Measurements from ENCODE around the gene POFUT2.

Gene POFUT2

GRCh38 chr21:45301521-45302081, 13.9 kb upstream of the POFUT2 start:
- peak overlapping the region; percentile 96 for H2BK120ac ChIP-seq (ENCODE audit: insufficient read depth, low read length, poor library complexity)
- H4K91ac ChIP-seq (ENCODE audit: low read depth, low read length), result peak overlapping the region; percentile 94
- H3K4me1 ChIP-seq (ENCODE audit: control insufficient read depth in 1 of 2, insufficient read depth in 2 of 2, low read length in 2 of 2), result peaks cover 28 to 33% of the 10 kb centered on the region in 2 experiments
- H3K4me2 ChIP-seq (ENCODE audit: low read length), result no peak overlapping the region
- peak overlapping the region; percentile 49 for H2BK5ac ChIP-seq (ENCODE audit: low read depth, low read length, poor library complexity)
- peaks cover 6% of the 10 kb centered on the region for H3K79me2 ChIP-seq (ENCODE audit: control insufficient read depth, insufficient read depth, low read length, poor library complexity)
- no peak for DNase-seq
- WGBS (ENCODE audit: extremely low coverage, insufficient coverage, insufficient read length), result no CpG with 5 or more reads among the region's 20 CpGs
- H3K4ac ChIP-seq (ENCODE audit: low read depth, low read length), result peak overlapping the region; percentile 15
- H3K4me3 ChIP-seq (ENCODE audit: low read depth, low read length), result no peak overlapping the region
- H3K18ac ChIP-seq (ENCODE audit: low read length), result peak overlapping the region; percentile 67
- H4K8ac ChIP-seq (ENCODE audit: low read depth, low read length), result peak overlapping the region; percentile 70
- peaks cover 33% of the 10 kb centered on the region for H3K79me1 ChIP-seq (ENCODE audit: low read length)
- no peak overlapping the region for H3K23ac ChIP-seq (ENCODE audit: low read length)
- H3K36me3 ChIP-seq (ENCODE audit: control insufficient read depth in 1 of 2, insufficient read depth in 2 of 2, low read length in 2 of 2), result peaks cover 0 to 2% of the 10 kb centered on the region in 2 experiments
- peak overlapping the region; percentile 89 for H2AK5ac ChIP-seq (ENCODE audit: low read length)
- peak overlapping the region; percentile 66 for H2BK12ac ChIP-seq (ENCODE audit: low read length)
- H3K27ac ChIP-seq (ENCODE audit: low read depth, low read length), result no peak overlapping the region
- peak overlapping the region; percentile 55 for H3K14ac ChIP-seq (ENCODE audit: low read length)
- H2AFZ ChIP-seq (ENCODE audit: insufficient read depth, low read length, poor library complexity), result peak overlapping the region; percentile 35
- no peak overlapping the region for H3K9ac ChIP-seq (ENCODE audit: low read length)
- H3K9me3 ChIP-seq (ENCODE audit: insufficient read depth, low read depth, low read length), result no peaks in the 10 kb centered on the region
- no peak overlapping the region for H4K12ac ChIP-seq (ENCODE audit: low read depth, low read length)
- no peaks in the 10 kb centered on the region for H3K27me3 ChIP-seq (ENCODE audit: insufficient read depth, low read length)

DNA sequence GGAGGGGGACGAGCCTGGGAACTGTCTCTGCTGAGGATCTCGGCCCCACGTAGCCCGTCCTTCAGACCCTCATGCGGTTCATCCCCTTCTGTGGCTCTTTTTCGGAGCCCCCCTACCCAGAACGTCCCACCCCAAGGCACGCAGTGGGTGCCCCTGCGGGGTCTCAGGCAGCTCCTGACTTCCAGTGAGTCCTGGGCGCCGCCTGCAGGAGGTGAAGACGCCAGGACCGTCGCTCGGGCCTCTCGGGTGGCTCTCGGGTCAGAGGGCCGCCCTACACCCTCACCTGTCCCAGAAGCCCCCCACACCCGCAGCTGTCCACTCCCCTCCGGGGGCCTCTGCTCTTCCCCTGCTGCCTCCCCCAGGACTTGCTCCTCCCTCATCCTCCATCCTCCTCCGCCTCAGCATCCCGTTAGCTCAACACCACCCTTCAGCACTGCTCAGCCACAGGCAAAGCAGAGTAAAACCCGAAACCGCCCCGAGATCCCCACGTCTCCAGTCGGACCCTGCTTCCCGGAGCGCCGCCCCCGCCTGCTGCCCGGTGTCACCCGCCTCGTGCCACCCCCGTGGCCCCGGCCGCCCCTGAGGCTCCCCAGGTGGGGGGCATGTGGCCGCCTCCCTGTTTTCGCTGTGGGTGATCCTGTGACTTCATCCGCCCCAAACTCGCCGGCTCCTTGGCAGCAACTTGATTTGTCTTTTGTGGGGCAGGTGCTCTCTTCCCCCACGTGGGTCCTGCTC, 13.3 kb upstream of the POFUT2 start:
- no CpG with 5 or more reads among the region's 43 CpGs for WGBS (ENCODE audit: extremely low coverage, insufficient coverage, insufficient read length)

DNA sequence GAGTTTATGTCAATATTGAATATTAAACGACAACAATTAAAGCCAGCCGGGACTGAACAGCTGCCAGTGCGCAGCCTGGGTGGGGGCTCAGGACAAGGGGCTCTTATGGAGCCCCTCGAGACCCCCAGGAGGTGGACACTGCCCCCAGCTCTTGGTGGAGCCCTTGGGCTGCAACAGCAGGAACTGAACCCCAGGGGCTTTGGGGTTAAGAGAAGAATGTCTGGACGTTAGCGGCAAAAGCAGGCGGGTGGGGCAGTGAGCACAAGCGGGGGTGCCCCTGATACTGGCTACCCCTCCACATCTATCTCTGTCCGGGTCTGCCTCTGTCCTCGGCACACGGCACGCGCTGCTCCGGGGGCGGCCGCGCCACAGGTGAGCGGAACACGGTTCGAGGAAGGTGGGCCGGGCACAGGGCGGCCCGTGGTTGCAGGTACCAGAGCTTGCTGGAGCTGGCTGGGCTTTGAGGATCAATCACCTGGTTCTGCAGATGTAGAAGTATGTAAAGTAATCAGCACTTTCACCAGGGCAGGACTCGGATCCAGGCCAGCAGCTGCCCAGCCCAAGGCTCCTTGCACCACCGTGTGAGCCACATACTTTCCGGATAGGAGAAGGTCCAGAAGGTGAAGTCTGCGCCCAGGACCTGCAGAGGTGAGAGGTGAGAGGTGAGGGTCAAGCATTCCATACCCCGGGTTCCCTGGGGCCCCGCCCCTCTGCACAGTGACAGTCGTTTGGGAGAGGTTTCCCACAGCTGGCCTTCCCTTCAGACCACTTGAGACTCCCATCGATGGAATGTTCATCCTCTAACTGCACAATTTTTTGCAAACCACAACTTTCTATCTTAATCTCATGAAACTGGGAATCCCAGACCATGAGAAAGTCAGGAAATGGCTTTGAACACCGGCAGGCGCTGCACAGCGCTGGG, 12.4 kb upstream of the POFUT2 start:
- H3K14ac ChIP-seq (ENCODE audit: low read length), result peak overlapping the region; percentile 95
- H2BK5ac ChIP-seq (ENCODE audit: low read depth, low read length, poor library complexity), result peak overlapping the region; percentile 80
- no peaks in the 10 kb centered on the region for H3K27me3 ChIP-seq (ENCODE audit: insufficient read depth, low read length)
- peak overlapping the region; percentile 70 for H4K8ac ChIP-seq (ENCODE audit: low read depth, low read length)
- H2AK5ac ChIP-seq (ENCODE audit: low read length), result peak overlapping the region; percentile 98
- peaks cover 39% of the 10 kb centered on the region for H3K79me1 ChIP-seq (ENCODE audit: low read length)
- H2AFZ ChIP-seq (ENCODE audit: insufficient read depth, low read length, poor library complexity), result no peak overlapping the region
- peak overlapping the region; percentile 78 for H4K12ac ChIP-seq (ENCODE audit: low read depth, low read length)
- no peak overlapping the region for H3K4me3 ChIP-seq (ENCODE audit: low read depth, low read length)
- DNase-seq, result no peak
- H3K23ac ChIP-seq (ENCODE audit: low read length), result no peak overlapping the region
- WGBS (ENCODE audit: extremely low coverage, insufficient coverage, insufficient read length), result no CpG with 5 or more reads among the region's 34 CpGs
- H3K4me1 ChIP-seq (ENCODE audit: control insufficient read depth in 1 of 2, insufficient read depth in 2 of 2, low read length in 2 of 2), result peaks cover 33 to 39% of the 10 kb centered on the region in 2 experiments
- H3K4ac ChIP-seq (ENCODE audit: low read depth, low read length), result peak overlapping the region; percentile 90
- peak overlapping the region; percentile 83 for H2BK120ac ChIP-seq (ENCODE audit: insufficient read depth, low read length, poor library complexity)
- peaks cover 0 to 2% of the 10 kb centered on the region in 2 experiments for H3K36me3 ChIP-seq (ENCODE audit: control insufficient read depth in 1 of 2, insufficient read depth in 2 of 2, low read length in 2 of 2)
- H3K27ac ChIP-seq (ENCODE audit: low read depth, low read length), result peak overlapping the region; percentile 82
- H3K79me2 ChIP-seq (ENCODE audit: control insufficient read depth, insufficient read depth, low read length, poor library complexity), result peaks cover 6% of the 10 kb centered on the region
- no peak overlapping the region for H3K9ac ChIP-seq (ENCODE audit: low read length)
- no peak overlapping the region for H3K4me2 ChIP-seq (ENCODE audit: low read length)
- H2BK12ac ChIP-seq (ENCODE audit: low read length), result peak overlapping the region; percentile 99
- H4K91ac ChIP-seq (ENCODE audit: low read depth, low read length), result peak overlapping the region; percentile 98
- H3K9me3 ChIP-seq (ENCODE audit: insufficient read depth, low read depth, low read length), result no peaks in the 10 kb centered on the region
- H3K18ac ChIP-seq (ENCODE audit: low read length), result peak overlapping the region; percentile 97

More for the DNA sequence above, 13.3 kb upstream of the POFUT2 start:
- H3K4me3 ChIP-seq (ENCODE audit: low read depth, low read length), result no peak overlapping the region
- peak overlapping the region; percentile 39 for H3K18ac ChIP-seq (ENCODE audit: low read length)
- no peak overlapping the region for H3K9ac ChIP-seq (ENCODE audit: low read length)
- H2AFZ ChIP-seq (ENCODE audit: insufficient read depth, low read length, poor library complexity), result no peak overlapping the region
- peak overlapping the region; percentile 55 for H3K14ac ChIP-seq (ENCODE audit: low read length)
- peak overlapping the region; percentile 66 for H2BK12ac ChIP-seq (ENCODE audit: low read length)
- peak overlapping the region; percentile 70 for H4K8ac ChIP-seq (ENCODE audit: low read depth, low read length)
- H3K27me3 ChIP-seq (ENCODE audit: insufficient read depth, low read length), result no peaks in the 10 kb centered on the region
- H3K9me3 ChIP-seq (ENCODE audit: insufficient read depth, low read depth, low read length), result no peaks in the 10 kb centered on the region
- peaks cover 6% of the 10 kb centered on the region for H3K79me2 ChIP-seq (ENCODE audit: control insufficient read depth, insufficient read depth, low read length, poor library complexity)
- H2AK5ac ChIP-seq (ENCODE audit: low read length), result peak overlapping the region; percentile 89
- no peak overlapping the region for H3K23ac ChIP-seq (ENCODE audit: low read length)
- peaks cover 0 to 2% of the 10 kb centered on the region in 2 experiments for H3K36me3 ChIP-seq (ENCODE audit: control insufficient read depth in 1 of 2, insufficient read depth in 2 of 2, low read length in 2 of 2)
- H3K4ac ChIP-seq (ENCODE audit: low read depth, low read length), result peak overlapping the region; percentile 15
- H3K79me1 ChIP-seq (ENCODE audit: low read length), result peaks cover 32% of the 10 kb centered on the region
- peak overlapping the region; percentile 96 for H2BK120ac ChIP-seq (ENCODE audit: insufficient read depth, low read length, poor library complexity)
- peak overlapping the region; percentile 73 for H2BK5ac ChIP-seq (ENCODE audit: low read depth, low read length, poor library complexity)
- H3K4me1 ChIP-seq (ENCODE audit: control insufficient read depth in 1 of 2, insufficient read depth in 2 of 2, low read length in 2 of 2), result peaks cover 27 to 32% of the 10 kb centered on the region in 2 experiments
- peak overlapping the region; percentile 82 for H3K27ac ChIP-seq (ENCODE audit: low read depth, low read length)
- peak overlapping the region; percentile 16 for H4K12ac ChIP-seq (ENCODE audit: low read depth, low read length)
- H3K4me2 ChIP-seq (ENCODE audit: low read length), result no peak overlapping the region
- H4K91ac ChIP-seq (ENCODE audit: low read depth, low read length), result peak overlapping the region; percentile 94
- DNase-seq, result no peak

Data from trophoblast cell (in vitro differentiated cells and primary cell).